ENCODE measurements around the gene LORICRIN.

DNA sequence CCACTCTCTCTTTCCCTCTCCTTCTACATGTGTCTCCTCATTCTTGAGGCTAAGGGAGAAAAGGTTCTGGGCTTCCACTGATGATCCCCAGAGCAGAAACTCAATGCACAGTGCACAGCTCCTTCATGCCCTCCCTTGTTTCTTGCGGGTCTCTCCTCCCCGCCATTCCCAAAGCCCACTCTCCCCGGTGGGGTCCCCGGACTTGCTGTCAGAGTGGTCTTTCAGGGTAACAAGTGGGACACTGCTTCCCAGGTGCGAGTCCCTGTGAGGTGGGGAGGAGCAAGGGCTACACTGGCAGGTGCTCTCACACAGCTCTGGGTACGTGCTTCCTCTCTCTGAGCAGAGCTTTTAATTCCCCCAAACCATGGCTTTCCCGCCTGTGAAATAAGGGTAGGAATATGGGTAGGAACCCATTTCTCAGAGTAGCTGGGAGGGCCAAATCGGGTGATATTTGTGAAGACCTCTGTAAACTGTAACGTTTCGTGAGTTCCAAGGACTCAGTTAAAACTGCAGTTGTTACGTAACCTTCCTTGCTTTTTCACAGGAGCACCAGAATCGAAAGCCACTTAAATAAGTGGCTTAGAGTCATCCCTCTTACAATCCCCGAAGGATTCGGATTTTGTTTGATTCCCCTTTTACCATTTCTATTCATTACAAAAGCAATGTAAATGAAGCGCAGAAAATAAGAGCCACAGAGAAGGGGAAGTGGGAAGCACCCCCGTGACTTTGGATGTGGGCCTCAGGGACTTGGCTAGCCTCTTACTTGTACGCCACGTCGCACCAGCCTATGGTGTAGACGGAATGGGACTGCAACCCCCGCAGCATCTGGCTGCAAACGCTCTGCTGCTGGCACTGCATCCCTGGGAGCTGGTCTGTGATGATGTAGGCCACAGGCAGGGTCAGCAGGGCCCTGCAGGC lies 47.1 kb downstream of the LORICRIN start:
- TF ChIP-seq BHLHE40 (IDR thresholded peaks at IDR 0.05; ENCODE audit: low read depth, low read length), result no peak
- TF ChIP-seq, protein P1, sequence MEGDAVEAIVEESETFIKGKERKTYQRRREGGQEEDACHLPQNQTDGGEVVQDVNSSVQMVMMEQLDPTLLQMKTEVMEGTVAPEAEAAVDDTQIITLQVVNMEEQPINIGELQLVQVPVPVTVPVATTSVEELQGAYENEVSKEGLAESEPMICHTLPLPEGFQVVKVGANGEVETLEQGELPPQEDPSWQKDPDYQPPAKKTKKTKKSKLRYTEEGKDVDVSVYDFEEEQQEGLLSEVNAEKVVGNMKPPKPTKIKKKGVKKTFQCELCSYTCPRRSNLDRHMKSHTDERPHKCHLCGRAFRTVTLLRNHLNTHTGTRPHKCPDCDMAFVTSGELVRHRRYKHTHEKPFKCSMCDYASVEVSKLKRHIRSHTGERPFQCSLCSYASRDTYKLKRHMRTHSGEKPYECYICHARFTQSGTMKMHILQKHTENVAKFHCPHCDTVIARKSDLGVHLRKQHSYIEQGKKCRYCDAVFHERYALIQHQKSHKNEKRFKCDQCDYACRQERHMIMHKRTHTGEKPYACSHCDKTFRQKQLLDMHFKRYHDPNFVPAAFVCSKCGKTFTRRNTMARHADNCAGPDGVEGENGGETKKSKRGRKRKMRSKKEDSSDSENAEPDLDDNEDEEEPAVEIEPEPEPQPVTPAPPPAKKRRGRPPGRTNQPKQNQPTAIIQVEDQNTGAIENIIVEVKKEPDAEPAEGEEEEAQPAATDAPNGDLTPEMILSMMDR (IDR thresholded peaks at IDR 0.05), result no peak
- TF ChIP-seq EP300 (IDR thresholded peaks at IDR 0.05), result no peak
- TF ChIP-seq, protein P2, sequence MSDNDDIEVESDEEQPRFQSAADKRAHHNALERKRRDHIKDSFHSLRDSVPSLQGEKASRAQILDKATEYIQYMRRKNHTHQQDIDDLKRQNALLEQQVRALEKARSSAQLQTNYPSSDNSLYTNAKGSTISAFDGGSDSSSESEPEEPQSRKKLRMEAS (IDR thresholded peaks at IDR 0.05), result no peak
- TF ChIP-seq RAD21 (conservative IDR thresholded peaks at IDR 0.05 in 1 of 2, IDR thresholded peaks at IDR 0.05 in 1 of 2), result no peak
- TF ChIP-seq HDAC2 (IDR thresholded peaks at IDR 0.05), result no peak
- TF ChIP-seq POLR2A (IDR thresholded peaks at IDR 0.05; ENCODE audit: low read length), result no peak
- TF ChIP-seq, protein P3, sequence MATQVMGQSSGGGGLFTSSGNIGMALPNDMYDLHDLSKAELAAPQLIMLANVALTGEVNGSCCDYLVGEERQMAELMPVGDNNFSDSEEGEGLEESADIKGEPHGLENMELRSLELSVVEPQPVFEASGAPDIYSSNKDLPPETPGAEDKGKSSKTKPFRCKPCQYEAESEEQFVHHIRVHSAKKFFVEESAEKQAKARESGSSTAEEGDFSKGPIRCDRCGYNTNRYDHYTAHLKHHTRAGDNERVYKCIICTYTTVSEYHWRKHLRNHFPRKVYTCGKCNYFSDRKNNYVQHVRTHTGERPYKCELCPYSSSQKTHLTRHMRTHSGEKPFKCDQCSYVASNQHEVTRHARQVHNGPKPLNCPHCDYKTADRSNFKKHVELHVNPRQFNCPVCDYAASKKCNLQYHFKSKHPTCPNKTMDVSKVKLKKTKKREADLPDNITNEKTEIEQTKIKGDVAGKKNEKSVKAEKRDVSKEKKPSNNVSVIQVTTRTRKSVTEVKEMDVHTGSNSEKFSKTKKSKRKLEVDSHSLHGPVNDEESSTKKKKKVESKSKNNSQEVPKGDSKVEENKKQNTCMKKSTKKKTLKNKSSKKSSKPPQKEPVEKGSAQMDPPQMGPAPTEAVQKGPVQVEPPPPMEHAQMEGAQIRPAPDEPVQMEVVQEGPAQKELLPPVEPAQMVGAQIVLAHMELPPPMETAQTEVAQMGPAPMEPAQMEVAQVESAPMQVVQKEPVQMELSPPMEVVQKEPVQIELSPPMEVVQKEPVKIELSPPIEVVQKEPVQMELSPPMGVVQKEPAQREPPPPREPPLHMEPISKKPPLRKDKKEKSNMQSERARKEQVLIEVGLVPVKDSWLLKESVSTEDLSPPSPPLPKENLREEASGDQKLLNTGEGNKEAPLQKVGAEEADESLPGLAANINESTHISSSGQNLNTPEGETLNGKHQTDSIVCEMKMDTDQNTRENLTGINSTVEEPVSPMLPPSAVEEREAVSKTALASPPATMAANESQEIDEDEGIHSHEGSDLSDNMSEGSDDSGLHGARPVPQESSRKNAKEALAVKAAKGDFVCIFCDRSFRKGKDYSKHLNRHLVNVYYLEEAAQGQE (IDR thresholded peaks at IDR 0.05), result no peak
- no peak for TF ChIP-seq NFE2L2 (conservative IDR thresholded peaks at IDR 0.05; ENCODE audit: low read length)
- no peak for TF ChIP-seq MAZ (IDR thresholded peaks at IDR 0.05; ENCODE audit: borderline replicate concordance, low read depth, low read length)

Measured in A549 (cell line).